Tracheal epithelial cell (primary cell): ENCODE data around the gene SEMA6B. TPM values are rescaled to one million over a fixed set of nuclear protein-coding genes. Genes with fewer than 3 reads are reported as not detected.

Experiments used
- total RNA-seq: library from RNA; depleted of rRNA; stranded (reverse); fragments of >200 nt; gene quantifications from 2 replicates; pipeline ENCODE4 v1.2.1, GENCODE V29; 2014

Gene SEMA6B, protein sequence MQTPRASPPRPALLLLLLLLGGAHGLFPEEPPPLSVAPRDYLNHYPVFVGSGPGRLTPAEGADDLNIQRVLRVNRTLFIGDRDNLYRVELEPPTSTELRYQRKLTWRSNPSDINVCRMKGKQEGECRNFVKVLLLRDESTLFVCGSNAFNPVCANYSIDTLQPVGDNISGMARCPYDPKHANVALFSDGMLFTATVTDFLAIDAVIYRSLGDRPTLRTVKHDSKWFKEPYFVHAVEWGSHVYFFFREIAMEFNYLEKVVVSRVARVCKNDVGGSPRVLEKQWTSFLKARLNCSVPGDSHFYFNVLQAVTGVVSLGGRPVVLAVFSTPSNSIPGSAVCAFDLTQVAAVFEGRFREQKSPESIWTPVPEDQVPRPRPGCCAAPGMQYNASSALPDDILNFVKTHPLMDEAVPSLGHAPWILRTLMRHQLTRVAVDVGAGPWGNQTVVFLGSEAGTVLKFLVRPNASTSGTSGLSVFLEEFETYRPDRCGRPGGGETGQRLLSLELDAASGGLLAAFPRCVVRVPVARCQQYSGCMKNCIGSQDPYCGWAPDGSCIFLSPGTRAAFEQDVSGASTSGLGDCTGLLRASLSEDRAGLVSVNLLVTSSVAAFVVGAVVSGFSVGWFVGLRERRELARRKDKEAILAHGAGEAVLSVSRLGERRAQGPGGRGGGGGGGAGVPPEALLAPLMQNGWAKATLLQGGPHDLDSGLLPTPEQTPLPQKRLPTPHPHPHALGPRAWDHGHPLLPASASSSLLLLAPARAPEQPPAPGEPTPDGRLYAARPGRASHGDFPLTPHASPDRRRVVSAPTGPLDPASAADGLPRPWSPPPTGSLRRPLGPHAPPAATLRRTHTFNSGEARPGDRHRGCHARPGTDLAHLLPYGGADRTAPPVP
- under 0.01 and 0.24 TPM in 2 replicates for total RNA-seq

DNA sequence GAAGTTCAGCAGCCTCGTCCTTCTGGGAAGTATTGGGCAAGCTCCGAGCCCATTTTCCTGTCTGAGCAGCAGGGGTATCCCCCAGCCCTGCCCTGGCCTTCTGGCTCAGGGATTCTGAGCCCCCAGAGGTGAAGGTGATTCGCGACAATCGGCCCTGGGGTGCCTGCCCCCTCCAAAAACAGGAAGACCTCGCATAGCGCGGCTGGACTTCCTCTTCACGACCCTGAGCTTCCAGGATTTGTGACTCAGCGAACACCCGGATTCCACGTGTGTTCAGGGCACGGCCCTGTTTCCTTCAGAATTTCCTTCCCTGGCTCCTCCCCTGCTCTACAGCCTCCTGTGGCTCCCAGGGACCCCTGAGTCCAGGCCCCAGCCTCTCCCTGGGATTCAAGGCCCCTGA lies at the start of gene SEMA6B:
TSS of gene SEMA6B (minus strand) at position 116 of the 400 bp plus-strand sequence. CDS start 1,227 bp downstream, outside the sequence.

DNA sequence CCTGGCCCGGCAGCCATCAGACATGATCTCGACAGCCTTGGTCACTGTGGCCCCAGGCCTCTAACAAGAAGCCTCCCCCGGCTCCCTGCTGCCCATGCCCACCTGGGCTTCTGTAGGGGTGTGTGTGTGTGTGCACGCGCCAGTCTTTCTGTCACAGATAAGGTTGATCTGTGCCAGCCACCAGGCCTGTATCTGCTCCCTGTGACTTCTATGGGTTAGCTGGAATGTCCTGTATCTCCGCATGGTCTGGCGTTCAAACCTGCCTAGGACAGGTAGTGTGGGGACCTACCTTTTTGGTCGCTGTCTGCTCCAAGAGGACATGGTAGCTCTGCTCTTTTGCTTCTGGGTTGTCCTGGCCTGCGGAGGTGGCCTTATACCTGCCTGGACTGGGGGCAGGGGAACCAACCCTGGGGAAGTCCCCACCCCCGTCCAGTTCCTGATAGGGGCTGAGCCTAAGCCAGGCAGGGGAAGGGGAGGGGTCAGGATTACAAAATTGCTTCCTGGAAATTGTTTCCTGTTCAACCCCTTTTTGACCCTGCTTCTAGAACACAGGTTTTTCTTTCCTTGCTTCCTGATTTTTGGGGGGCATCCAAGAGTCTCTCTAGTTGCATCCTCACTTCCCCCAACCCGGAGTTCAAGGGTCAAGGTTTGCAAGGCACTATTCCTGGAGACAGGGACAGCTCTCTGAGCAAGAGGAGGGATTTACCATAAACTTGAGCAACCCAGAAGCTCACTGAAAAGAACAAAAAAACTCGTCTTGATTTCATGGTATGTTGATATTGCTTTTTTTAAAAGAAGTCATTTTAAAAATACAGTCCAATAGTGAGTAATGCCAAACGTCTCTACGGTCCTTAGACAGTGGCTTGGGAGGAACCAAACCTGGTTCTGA lies 19.5 kb downstream of the SEMA6B start, which contains the start of gene LRG1:
TSS of gene LRG1 (minus strand) at position 344 of the 889 bp plus-strand sequence. CDS start at position 321, 23 bp downstream.

DNA sequence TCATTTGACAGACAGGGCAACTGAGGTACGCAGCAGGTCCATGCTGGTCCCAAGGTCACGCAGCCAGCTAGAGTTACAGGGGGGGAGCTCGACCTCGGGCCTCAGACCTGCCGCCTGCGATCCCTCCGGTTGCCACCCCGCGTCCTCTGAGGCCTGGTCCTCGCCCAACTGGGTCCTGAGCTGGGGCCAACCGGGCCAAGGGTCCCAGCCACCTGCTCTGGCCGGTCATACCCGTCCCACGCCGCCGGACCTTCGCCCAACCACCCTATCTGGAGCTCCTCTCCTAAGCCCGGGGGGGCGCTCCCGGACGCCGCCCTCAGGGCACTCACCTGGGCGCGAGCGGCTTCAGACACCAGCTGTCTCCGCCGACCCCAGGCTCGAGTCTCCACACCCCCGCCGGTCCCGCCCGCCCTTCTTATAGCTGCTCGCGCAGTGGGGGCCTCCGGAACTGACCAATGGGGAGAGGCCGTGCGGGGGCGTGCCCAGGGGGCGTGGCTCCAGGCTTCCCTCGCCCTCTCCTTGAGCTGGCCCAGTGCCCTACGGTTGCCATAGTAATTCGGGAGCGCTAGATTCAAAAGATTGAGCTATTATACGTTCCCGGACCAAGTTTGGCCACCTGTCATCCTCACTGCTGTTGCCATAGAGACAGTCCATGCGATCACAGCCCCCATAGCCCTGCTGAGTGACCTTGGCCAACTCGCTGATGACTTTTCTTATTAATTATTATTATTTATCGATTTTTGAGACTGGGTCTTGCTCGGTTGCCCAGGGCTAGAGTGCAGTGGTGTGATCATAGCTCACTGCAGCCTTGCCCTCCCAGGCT lies 24.4 kb downstream of the SEMA6B start, which contains the start of gene PLIN5:
TSS of gene PLIN5 (minus strand) at position 389 of the 823 bp plus-strand sequence. CDS start 1,150 bp downstream, outside the sequence.

GRCh38 chr19:4518345-4519171 lies 40.9 kb downstream of the SEMA6B start, which contains the start of gene PLIN4:
Gene PLIN4 (minus strand): TSS chr19:4518486. CDS start chr19:4518272, 214 bp downstream.

Other genes with a start within 250 kb of the SEMA6B start
- 76.3 and 95.2 TPM in 2 replicates for gene STAP2, start 220.9 kb downstream of the SEMA6B start, total RNA-seq
- 2.8 and 4.3 TPM in 2 replicates for gene MPND, start 216.1 kb downstream of the SEMA6B start, total RNA-seq
- 34.3 and 43.9 TPM in 2 replicates for gene SH3GL1, start 159.1 kb downstream of the SEMA6B start, total RNA-seq
- 3.9 and 4.5 TPM in 2 replicates for gene CHAF1A, start 157.0 kb downstream of the SEMA6B start, total RNA-seq
- gene UBXN6, start 101.9 kb downstream of the SEMA6B start, total RNA-seq = 95.7 and 106 TPM in 2 replicates
- 25.8 and 34.9 TPM in 2 replicates for gene HDGFL2, start 87.4 kb downstream of the SEMA6B start, total RNA-seq
- gene PLIN4, start 41.2 kb downstream of the SEMA6B start, total RNA-seq = 1.7 and 8.7 TPM in 2 replicates
- gene PLIN5, start 24.5 kb downstream of the SEMA6B start, total RNA-seq = 0.96 TPM in 1 of 2 replicates, not detected in the other
- 0.72 TPM in 1 of 2 replicates, not detected in the other for gene LRG1, start 19.6 kb downstream of the SEMA6B start, total RNA-seq
- 0.85 and 1.7 TPM in 2 replicates for gene TNFAIP8L1, start 79.8 kb upstream of the SEMA6B start, total RNA-seq
- gene MYDGF, start 110.7 kb upstream of the SEMA6B start, total RNA-seq = 122 and 151 TPM in 2 replicates
- 27.5 and 32.3 TPM in 2 replicates for gene DPP9, start 164.2 kb upstream of the SEMA6B start, total RNA-seq
- 20.7 and 22.7 TPM in 2 replicates for gene FEM1A, start 232.1 kb upstream of the SEMA6B start, total RNA-seq